Endothelial cell of umbilical vein (primary cell): Measurements from ENCODE around the gene PKHD1. TPM values are rescaled to one million over a fixed set of nuclear protein-coding genes. Genes with fewer than 3 reads are reported as not detected.

Experiments
- BruUV-seq: library from RNA; stranded (reverse); fragments of 400-500 nt; replicated peaks from 2 replicates; lab custom pipeline; 2021; lab: Mats Ljungman, UMichigan
- CTCF ChIA-PET: fragments of 300-600, 350-600 bp; sonication (Branson Sonifier 250); formaldehyde crosslinking; loops from one replicate; lab custom pipeline; 2021; ENCODE audit warnings: antibody characterized with exemption, inconsistent platforms; lab: Charles Lee
- POLR2A ChIA-PET: fragments of 300-600, 350-600 bp; sonication (Branson Sonifier 250); formaldehyde crosslinking; loops from one replicate; lab custom pipeline; 2021; ENCODE audit warnings: antibody characterized with exemption, inconsistent platforms; lab: Charles Lee
- DNase-seq: peaks from one replicate; pipeline ENCODE4 v3.0.0-alpha.2; 2011; ENCODE audit warnings: low read depth, low spot score
- FAIRE-seq: peaks from 2 replicates; lab custom pipeline; 2011; peaks lifted over from hg19 to GRCh38; lab: Jason Lieb, UNC
- H2AFZ ChIP-seq: 2 replicates; pipeline ENCODE4 v1.6.0; 2012; ENCODE audit warnings: low read depth, low read length, control low read depth, inconsistent platforms
- H3K27ac ChIP-seq: 2 replicates; pipeline ENCODE4 v1.5.1; 2011; ENCODE audit warnings: low read depth, mild to moderate bottlenecking, control low read depth, low read length, moderate library complexity; ENCODE audit not compliant: insufficient read depth
- H3K27me3 ChIP-seq, 2 experiments: 2 replicates each; pipeline versions ENCODE4 v1.6.0 to v1.6.1; 2011; ENCODE audit warnings: low read length in 2 of 2, mixed read lengths in 1 of 2; ENCODE audit not compliant: control insufficient read depth in 2 of 2, insufficient read depth in 2 of 2
- H3K36me3 ChIP-seq, 2 experiments: 2 replicates in 1 of 2; 3 replicates in 1 of 2; pipeline ENCODE4 v1.5.1; 2011; ENCODE audit warnings: low read length in 2 of 2, mild to moderate bottlenecking in 1 of 2, moderate library complexity in 1 of 2; ENCODE audit not compliant: control insufficient read depth in 2 of 2, insufficient read depth in 2 of 2; ENCODE audit errors: extremely low read depth in 1 of 2
- H3K4me1 ChIP-seq: 3 replicates; pipeline ENCODE4 v1.5.1; 2011; ENCODE audit warnings: mild to moderate bottlenecking, low read length; ENCODE audit not compliant: control insufficient read depth, insufficient read depth; ENCODE audit errors: extremely low read depth
- H3K4me2 ChIP-seq: 2 replicates; pipeline ENCODE4 v1.6.1; 2011; ENCODE audit warnings: low read length, control low read depth, mixed read lengths; ENCODE audit not compliant: insufficient read depth
- H3K4me3 ChIP-seq, 3 experiments: fragments of 200-600 bp in 1 of 3; sonication (generic), shearing (Covaris generic) in 1 of 3; replicated peaks in 1 of 3; 2 replicates each; pipeline ENCODE4 v1.5.1; 2011 to 2016; ENCODE audit warnings: control low read depth in 3 of 3, low read length in 3 of 3, mild to moderate bottlenecking in 2 of 3, inconsistent platforms in 1 of 3, low read depth in 1 of 3, moderate library complexity in 1 of 3; ENCODE audit not compliant: insufficient read depth in 1 of 3
- H3K79me2 ChIP-seq: 2 replicates; pipeline ENCODE4 v1.6.0; 2012; ENCODE audit warnings: low read length, inconsistent platforms; ENCODE audit not compliant: control insufficient read depth, insufficient read depth
- H3K9ac ChIP-seq: replicated peaks from 2 replicates; pipeline ENCODE3; 2011; ENCODE audit warnings: low read length, control low read depth; ENCODE audit not compliant: insufficient read depth; ENCODE audit errors: extremely low read depth
- H3K9me1 ChIP-seq: replicated peaks from 3 replicates; pipeline ENCODE4 v1.6.0; 2011; ENCODE audit warnings: mild to moderate bottlenecking, low read length; ENCODE audit not compliant: control insufficient read depth, insufficient read depth; ENCODE audit errors: extremely low read depth
- H3K9me3 ChIP-seq: replicated peaks from 2 replicates; pipeline ENCODE4 v1.5.1; 2012; ENCODE audit warnings: low read length, inconsistent platforms; ENCODE audit not compliant: control insufficient read depth, insufficient read depth
- H4K20me1 ChIP-seq: replicated peaks from 2 replicates; pipeline ENCODE3; 2011; ENCODE audit warnings: mild to moderate bottlenecking, low read length; ENCODE audit not compliant: control insufficient read depth, insufficient read depth; ENCODE audit errors: extremely low read depth
- EZH2 ChIP-seq: IDR thresholded peaks from 2 replicates; pipeline ENCODE4 v1.6.1; 2012; ENCODE audit warnings: borderline replicate concordance, low read depth, mild to moderate bottlenecking, moderate library complexity, low read length, inconsistent platforms; ENCODE audit not compliant: severe bottlenecking
- FOS ChIP-seq: IDR thresholded peaks from 2 replicates; pipeline ENCODE4 v1.6.1; 2011; ENCODE audit warnings: mild to moderate bottlenecking, low read length, moderate library complexity, borderline replicate concordance; ENCODE audit not compliant: insufficient read depth
- GATA2 ChIP-seq: IDR thresholded peaks from 2 replicates; pipeline ENCODE4 v1.7.0; 2011; ENCODE audit warnings: low read depth, mild to moderate bottlenecking, moderate library complexity, mixed read lengths, low read length; ENCODE audit not compliant: insufficient read length, insufficient read depth
- JUN ChIP-seq: IDR thresholded peaks from 2 replicates; pipeline ENCODE4 v1.6.1; 2011; ENCODE audit warnings: borderline replicate concordance, low read depth; ENCODE audit not compliant: insufficient read length, insufficient read depth
- MYC ChIP-seq: IDR thresholded peaks from one replicate; pipeline ENCODE4 v1.6.1; 2011; ENCODE audit warnings: mild to moderate bottlenecking, low read depth, low read length
- POLR2A ChIP-seq: IDR thresholded peaks from 2 replicates; pipeline ENCODE4 v1.6.1; 2012; ENCODE audit warnings: low read depth, mild to moderate bottlenecking, control low read depth, low read length
- POLR2AphosphoS5 ChIP-seq: IDR thresholded peaks from 2 replicates; pipeline ENCODE4 v1.6.1; 2012; ENCODE audit warnings: low read depth, mild to moderate bottlenecking, control low read depth, low read length, moderate library complexity; ENCODE audit not compliant: insufficient read depth
- dilution Hi-C: fragments of 300-500 bp; cut with MboI; formaldehyde crosslinking; loops from one replicate; pipeline ENCODE4 v1.15.0; 2019; ENCODE audit warnings: low sequenced_read_pairs; ENCODE audit not compliant: extremely low pct_ligation_motif_present
- intact Hi-C: fragments of 100-400 bp; cut with micrococcal nuclease; formaldehyde crosslinking; loops from one replicate; pipeline ENCODE4 v1.10.0; 2022
- polyA plus RNA-seq, 4 experiments: library from polyadenylated mRNA; depleted of rRNA in 3 of 4; stranded (reverse) in 3 of 4; unstranded in 1 of 4; fragments of >200 nt; gene quantifications; 2 replicates each; pipeline versions ENCODE4 v1.2.1 to v1.2.3, GENCODE V29; 2011 to 2012; ENCODE audit warnings: missing spikeins in 1 of 4
- total RNA-seq: library from RNA; stranded (reverse); gene quantifications from 2 replicates; pipeline ENCODE4 v1.2.3, GENCODE V29; 2021
- TF ChIP-seq, protein P1 (sequence below): IDR thresholded peaks from 2 replicates; pipeline ENCODE4 v1.6.1; 2011; ENCODE audit not compliant: insufficient read depth, insufficient read length
- TF ChIP-seq, protein P2 (sequence below), 2 donors: IDR thresholded peaks; 1 replicate in 1 of 2; 2 replicates in 1 of 2; pipeline ENCODE4 v1.5.1; 2011; ENCODE audit warnings: low read length in 2 of 2, mild to moderate bottlenecking in 2 of 2, moderate library complexity in 2 of 2, control low read depth in 1 of 2, inconsistent platforms in 1 of 2, low read depth in 1 of 2; ENCODE audit not compliant: insufficient read depth in 1 of 2; ENCODE audit errors: extremely low read depth in 1 of 2

The PKHD1 gene
- total and polyA plus RNA-seq, 2 donors (not counting 3 experiments of a cell fraction or from before 2014, with no cell fraction given): not detected

GRCh38 chr6:51633424-51633823 lies 454.0 kb downstream of the PKHD1 start:
- Histone ChIP-seq H4K20me1 (no peaks in the 10 kb centered on the region), H3K4me2 (no peak overlapping the region), H3K27me3 (no peaks in the 10 kb centered on the region), H3K79me2 (no peaks in the 10 kb centered on the region), H3K4me3 (no peak overlapping the region), H2AFZ (no peak overlapping the region), H3K9ac (no peak overlapping the region), H3K36me3 (no peaks in the 10 kb centered on the region), H3K9me1 (no peaks in the 10 kb centered on the region), H3K9me3 (no peaks in the 10 kb centered on the region), H3K27ac (no peak overlapping the region), H3K4me1 (no peaks in the 10 kb centered on the region)
- POLR2A ChIA-PET: no interaction called here
- DNase-seq: no peak
- dilution Hi-C loops (no loop called here), intact Hi-C loops (no loop called here)
- no peak for FAIRE-seq
- CTCF ChIA-PET: no interaction called here
- no peak for TF ChIP-seq JUN
- no peak for TF ChIP-seq FOS
- no peak for TF ChIP-seq POLR2A
- no peak for TF ChIP-seq MYC
- no peak for TF ChIP-seq EZH2
- TF ChIP-seq, protein P1, sequence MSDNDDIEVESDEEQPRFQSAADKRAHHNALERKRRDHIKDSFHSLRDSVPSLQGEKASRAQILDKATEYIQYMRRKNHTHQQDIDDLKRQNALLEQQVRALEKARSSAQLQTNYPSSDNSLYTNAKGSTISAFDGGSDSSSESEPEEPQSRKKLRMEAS: no peak
- no peak for TF ChIP-seq GATA2
- no peak for TF ChIP-seq POLR2AphosphoS5
- TF ChIP-seq, protein P2, sequence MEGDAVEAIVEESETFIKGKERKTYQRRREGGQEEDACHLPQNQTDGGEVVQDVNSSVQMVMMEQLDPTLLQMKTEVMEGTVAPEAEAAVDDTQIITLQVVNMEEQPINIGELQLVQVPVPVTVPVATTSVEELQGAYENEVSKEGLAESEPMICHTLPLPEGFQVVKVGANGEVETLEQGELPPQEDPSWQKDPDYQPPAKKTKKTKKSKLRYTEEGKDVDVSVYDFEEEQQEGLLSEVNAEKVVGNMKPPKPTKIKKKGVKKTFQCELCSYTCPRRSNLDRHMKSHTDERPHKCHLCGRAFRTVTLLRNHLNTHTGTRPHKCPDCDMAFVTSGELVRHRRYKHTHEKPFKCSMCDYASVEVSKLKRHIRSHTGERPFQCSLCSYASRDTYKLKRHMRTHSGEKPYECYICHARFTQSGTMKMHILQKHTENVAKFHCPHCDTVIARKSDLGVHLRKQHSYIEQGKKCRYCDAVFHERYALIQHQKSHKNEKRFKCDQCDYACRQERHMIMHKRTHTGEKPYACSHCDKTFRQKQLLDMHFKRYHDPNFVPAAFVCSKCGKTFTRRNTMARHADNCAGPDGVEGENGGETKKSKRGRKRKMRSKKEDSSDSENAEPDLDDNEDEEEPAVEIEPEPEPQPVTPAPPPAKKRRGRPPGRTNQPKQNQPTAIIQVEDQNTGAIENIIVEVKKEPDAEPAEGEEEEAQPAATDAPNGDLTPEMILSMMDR (IDR thresholded peaks at IDR 0.05; ENCODE audit: extremely low read depth in 1 of 2, insufficient read depth in 1 of 2, low read depth in 1 of 2, low read length in 2 of 2): no peak
- BruUV-seq: no TSS peak
